DMS53 (cell line): ENCODE results near the gene ABCC6.
"Not testable (repeated sequence)": the region's sequence is repeated elsewhere in the genome, so short reads cannot be mapped to it uniquely, and the experiment has no call there.

Experiments used
- DNase-seq: peaks from one replicate; lab custom pipeline; 2025; lab: John Stamatoyannopoulos, UW

ABCC6 gene

GRCh38 chr16:16161319-16161718 is 62.0 kb downstream of the ABCC6 start:
- DNase-seq = no peak

GRCh38 chr16:16159662-16160061 is 63.6 kb downstream of the ABCC6 start:
- DNase-seq = no peak

GRCh38 chr16:16158741-16159374 is 64.4 kb downstream of the ABCC6 start:
- DNase-seq = no peak

- DNase-seq = no peak
Measured at GRCh38 chr16:16158082-16158658, 65.1 kb downstream of the ABCC6 start.

- DNase-seq = no peak
Measured at GRCh38 chr16:16157166-16157565, 66.1 kb downstream of the ABCC6 start.

GRCh38 chr16:16155234-16155633 is 68.1 kb downstream of the ABCC6 start:
- DNase-seq = no peak

GRCh38 chr16:16154281-16154951 is 68.9 kb downstream of the ABCC6 start:
- DNase-seq = no peak

- DNase-seq = not testable (repeated sequence)
Measured at GRCh38 chr16:16153000-16153399, 70.3 kb downstream of the ABCC6 start.

GRCh38 chr16:16151315-16151714 is 72.0 kb downstream of the ABCC6 start:
- DNase-seq = no peak

GRCh38 chr16:16150878-16151152 is 72.5 kb downstream of the ABCC6 start:
- no peak for DNase-seq

- peak; percentile 40 for DNase-seq
Measured at GRCh38 chr16:16150117-16150877, 73.0 kb downstream of the ABCC6 start.

- DNase-seq = no peak
Measured at GRCh38 chr16:16149710-16150116, 73.6 kb downstream of the ABCC6 start.

GRCh38 chr16:16148755-16149154 is 74.5 kb downstream of the ABCC6 start:
- no peak for DNase-seq

- not testable (repeated sequence) for DNase-seq
Measured at GRCh38 chr16:16148000-16148599, 75.2 kb downstream of the ABCC6 start.

- DNase-seq = no peak
Measured at GRCh38 chr16:16147316-16147999, 75.8 kb downstream of the ABCC6 start.

GRCh38 chr16:16146380-16147315 is 76.6 kb downstream of the ABCC6 start:
- no peak for DNase-seq

- DNase-seq = no peak
Measured at GRCh38 chr16:16145286-16145685, 78.0 kb downstream of the ABCC6 start.

GRCh38 chr16:16144416-16144815 is 78.9 kb downstream of the ABCC6 start:
- no peak for DNase-seq

GRCh38 chr16:16143931-16144330 is 79.4 kb downstream of the ABCC6 start:
- DNase-seq = no peak

GRCh38 chr16:16143038-16143763 is 80.1 kb downstream of the ABCC6 start:
- DNase-seq = peak; percentile 42
